Heart left ventricle (tissue), 16 donors: ENCODE measurements around the gene RNASEH2B. TPM values are rescaled to one million over a fixed set of nuclear protein-coding genes. Genes with fewer than 3 reads are reported as not detected.

Source experiments
- ATAC-seq, 4 donors: fragments of 200-7000 bp; cut with Tn5 transposase; one replicate each; pipeline ENCODE4 v1.9.1; 2020 to 2022; ENCODE audit warnings: moderate library complexity in 4 of 4, mild to moderate bottlenecking in 3 of 4, moderate number of reproducible peaks in 1 of 4
- DNase-seq, 5 donors: peaks; one replicate each; pipeline ENCODE4 v3.0.0-alpha.2; 2020
- H3K27ac ChIP-seq, 12 donors: fragments of 200-600 bp; sonication (generic) in 4 of 12; one replicate each; pipeline versions ENCODE4 v1.5.0 to v1.8.0; 2016 to 2022; ENCODE audit warnings: mild to moderate bottlenecking in 2 of 12
- H3K27me3 ChIP-seq, 9 donors: fragments of 200-600 bp; sonication (generic) in 2 of 9; one replicate each; pipeline versions ENCODE4 v1.5.1 to v1.8.0; 2016 to 2022; ENCODE audit warnings: mild to moderate bottlenecking in 3 of 9
- H3K36me3 ChIP-seq, 9 donors: fragments of 200-600 bp; sonication (generic) in 2 of 9; one replicate each; pipeline versions ENCODE4 v1.5.0 to v1.8.0; 2018 to 2022; ENCODE audit warnings: mild to moderate bottlenecking in 2 of 9
- H3K4me1 ChIP-seq, 12 donors: fragments of 200-600 bp; sonication (generic) in 4 of 12; one replicate each; pipeline versions ENCODE4 v1.5.0 to v1.8.0; 2016 to 2022; ENCODE audit warnings: mild to moderate bottlenecking in 3 of 12
- H3K4me3 ChIP-seq, 12 donors: fragments of 200-600 bp; sonication (generic) in 4 of 12; one replicate each; pipeline versions ENCODE4 v1.5.0 to v1.8.0; 2017 to 2022; ENCODE audit warnings: mild to moderate bottlenecking in 9 of 12, moderate library complexity in 4 of 12
- H3K9me3 ChIP-seq, 12 donors: fragments of 200-600 bp; sonication (generic) in 4 of 12; one replicate each; pipeline versions ENCODE4 v1.5.0 to v1.8.0; 2016 to 2022; ENCODE audit warnings: mild to moderate bottlenecking in 1 of 12
- POLR2A ChIP-seq, 2 donors: fragments of 450-650 bp; IDR thresholded peaks; one replicate each; pipeline ENCODE4 v1.6.1; 2017; ENCODE audit warnings: antibody characterized with exemption in 2 of 2, mild to moderate bottlenecking in 2 of 2, moderate library complexity in 2 of 2
- WGBS, 4 donors: extraction: QIAGEN DNeasy Blood & Tissue Kit in 2 of 4; methylation state at CpG; one replicate each; pipeline versions ENCODE4 v1.1.5 to v1.1.7; 2013 to 2018; 5-methylcytosine and 5-hydroxymethylcytosine counted together
- intact Hi-C, 10 donors: fragments of 100-400 bp; cut with DNase I; formaldehyde crosslinking; loops; one replicate each; pipeline versions ENCODE4 v1.11.1 to v1.14.2; 2022
- polyA plus RNA-seq, 2 donors: library from polyadenylated mRNA; stranded (reverse); fragments of 200-250 nt; gene quantifications; one replicate each; pipeline ENCODE4 v1.2.3, GENCODE V29; 2013
- total RNA-seq, 9 donors: library from RNA; depleted of rRNA in 2 of 9; stranded (reverse); fragments of >200 nt in 2 of 9; fragmentation: NEBNext Ultra II Directional in 3 of 9; extraction: Animal tissue kit (Norgen Biotek cat#: 25700) in 3 of 9; gene quantifications; one replicate each; pipeline versions ENCODE4 v1.1.0 to v1.2.4, GENCODE V29; 2016 to 2023
- TF ChIP-seq, protein P1 (sequence below), 12 donors: fragments of 200-600 bp; sonication (generic) in 4 of 12; IDR thresholded peaks; one replicate each; pipeline versions ENCODE4 v1.5.0 to v1.8.0; 2018 to 2022; ENCODE audit warnings: antibody characterized with exemption in 12 of 12, mild to moderate bottlenecking in 5 of 12
- donor health status: ischemic (EF 13 %, LVEDD 7.1; RV severe dilation, severe dysfunction).
- donor health status: healthy with polysubstance abuse.
- donor health status: DM: no; HTN: yes; CAD: no.
- donor health status: DM: no; HTN: no; CAD: no.
- donor health status: ischemic (EF 25% LVEDD 6.9; RV normal size, moderate dysfunction).
- donor health status: ischemic (EF 25% LVEDD 5.7; RV mildly dilated, moderate dysfunction).
- donor health status: healthy.
- donor health status: DM: yes; HTN: yes; CAD: no.
- donor health status: ischemic (EF 35%, LVEDD 5.7; RV mildly dilated, moderate dysfunction).
- donor health status: nonischemic (EF 11% LVEDD 7.7; RV severe dilation, severe dysfunction).
- donor health status: DM: yes; HTN: yes; CAD: no.
- donor health status: PGD.
- donor health status: ischemic (EF 29% LVEDD 5.4; RV normal size, mild dysfunction).
- donor health status: nonischemic (EF 23%, LVEDD 6.1; RV moderate dilation, normal function).

Gene RNASEH2B
- total and polyA plus RNA-seq, 11 donors: 22.7 to 61.9 (median 43.4) TPM

GRCh38 chr13:50911081-50911631, 1.6 kb downstream of the RNASEH2B start:
- H3K9me3 ChIP-seq: no peaks in the 10 kb centered on the region
- H3K27me3 ChIP-seq: no peaks in the 10 kb centered on the region
- H3K4me1 ChIP-seq: peaks cover 0 to 60% (median 36%) of the 10 kb centered on the region in 12 donors
- TF ChIP-seq, protein P1, sequence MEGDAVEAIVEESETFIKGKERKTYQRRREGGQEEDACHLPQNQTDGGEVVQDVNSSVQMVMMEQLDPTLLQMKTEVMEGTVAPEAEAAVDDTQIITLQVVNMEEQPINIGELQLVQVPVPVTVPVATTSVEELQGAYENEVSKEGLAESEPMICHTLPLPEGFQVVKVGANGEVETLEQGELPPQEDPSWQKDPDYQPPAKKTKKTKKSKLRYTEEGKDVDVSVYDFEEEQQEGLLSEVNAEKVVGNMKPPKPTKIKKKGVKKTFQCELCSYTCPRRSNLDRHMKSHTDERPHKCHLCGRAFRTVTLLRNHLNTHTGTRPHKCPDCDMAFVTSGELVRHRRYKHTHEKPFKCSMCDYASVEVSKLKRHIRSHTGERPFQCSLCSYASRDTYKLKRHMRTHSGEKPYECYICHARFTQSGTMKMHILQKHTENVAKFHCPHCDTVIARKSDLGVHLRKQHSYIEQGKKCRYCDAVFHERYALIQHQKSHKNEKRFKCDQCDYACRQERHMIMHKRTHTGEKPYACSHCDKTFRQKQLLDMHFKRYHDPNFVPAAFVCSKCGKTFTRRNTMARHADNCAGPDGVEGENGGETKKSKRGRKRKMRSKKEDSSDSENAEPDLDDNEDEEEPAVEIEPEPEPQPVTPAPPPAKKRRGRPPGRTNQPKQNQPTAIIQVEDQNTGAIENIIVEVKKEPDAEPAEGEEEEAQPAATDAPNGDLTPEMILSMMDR (IDR thresholded peaks at IDR 0.05): no peak
- TF ChIP-seq POLR2A (IDR thresholded peaks at IDR 0.05): no peak
- peak overlapping the region in 10 of 12 donors; percentile 70 to 88 (median 79) for H3K4me3 ChIP-seq
- peak overlapping the region in 10 of 12 donors; percentile 77 to 93 (median 87) for H3K27ac ChIP-seq
- 41 to 50% (median 48%) methylated on average over 3 of the region's 3 CpGs for WGBS, 4 donors
- intact Hi-C loops: loop anchor here in 9 of 10 donors (2.0 to 10.0 kb wide), 21 partner anchors 104 to 1246 kb away; partner anchors contain the start of gene TRIM13 (in 2 of the 9)
- ATAC-seq: no peak
- DNase-seq: no peak
- no peaks in the 10 kb centered on the region for H3K36me3 ChIP-seq

DNA sequence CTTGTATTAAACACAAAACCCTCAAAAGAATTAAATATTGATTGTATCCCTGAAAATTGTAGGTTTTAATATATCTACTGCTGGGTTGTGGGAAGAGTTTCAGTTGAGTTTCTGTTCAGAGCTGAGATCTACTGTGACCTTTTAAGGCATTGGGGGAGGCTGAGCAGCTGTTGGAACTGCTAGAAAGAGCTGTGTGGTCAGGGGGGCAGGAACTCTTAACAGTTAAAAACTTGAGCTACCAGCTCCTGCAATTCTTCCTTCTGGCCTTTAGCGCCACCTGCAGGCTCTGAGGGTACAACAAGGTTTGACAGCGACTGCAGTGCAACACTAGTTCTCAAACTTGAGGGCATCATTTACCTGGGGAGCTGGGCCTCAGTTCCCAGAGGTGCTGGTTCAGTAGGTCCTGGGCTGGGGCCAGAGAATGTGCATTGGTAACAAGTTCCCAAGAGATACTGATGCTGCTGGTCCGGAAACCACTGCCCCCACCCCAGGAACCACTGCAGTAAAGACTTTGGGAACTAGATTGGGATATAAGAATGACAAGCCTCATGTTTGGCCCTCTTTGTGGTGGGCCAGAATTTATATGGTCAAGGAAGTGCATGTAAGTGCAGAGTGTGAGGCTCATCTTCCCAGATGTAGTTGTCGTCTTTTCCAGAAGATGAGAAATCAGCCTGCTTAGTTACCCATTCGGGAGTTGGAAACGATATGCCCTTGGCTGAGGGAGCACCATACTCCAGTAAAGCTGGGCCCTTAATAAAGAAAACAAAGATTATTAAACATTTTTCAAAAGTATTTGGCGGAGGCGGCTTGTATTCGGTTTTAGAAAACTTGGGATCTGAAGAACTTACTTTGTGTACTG, 2.6 kb downstream of the RNASEH2B start:
- Histone ChIP-seq H3K36me3 (no peaks in the 10 kb centered on the region), H3K27ac (peak overlapping the region in 8 of 12 donors; percentile 1 to 93 (median 66)), H3K9me3 (no peaks in the 10 kb centered on the region), H3K4me3 (peak overlapping the region in 1 of 12 donors; percentile 70), H3K4me1 (peaks cover 0 to 70% (median 46%) of the 10 kb centered on the region in 12 donors), H3K27me3 (no peaks in the 10 kb centered on the region)
- ATAC-seq (peak; percentile 45 to 60 (median 52)), DNase-seq (peak; percentile 84 to 90 (median 86))
- no peak for TF ChIP-seq POLR2A (IDR thresholded peaks at IDR 0.05)
- TF ChIP-seq, protein P1 (IDR thresholded peaks at IDR 0.05): peak; percentile 77 to 91 (median 86)
- 51 to 63% (median 57%) methylated on average over 9 of the region's 9 CpGs for WGBS, 4 donors
- intact Hi-C loops: loop anchor here (2.0 to 10.0 kb wide), 21 partner anchors 105 to 1247 kb away; partner anchors contain the start of gene TRIM13 (in 2 of the 10)

GRCh38 chr13:50912851-50913250, 3.3 kb downstream of the RNASEH2B start:
- Histone ChIP-seq H3K9me3 (no peaks in the 10 kb centered on the region), H3K27me3 (no peaks in the 10 kb centered on the region), H3K4me1 (peaks cover 0 to 77% (median 52%) of the 10 kb centered on the region in 12 donors), H3K4me3 (no peak overlapping the region), H3K36me3 (no peaks in the 10 kb centered on the region), H3K27ac (peak overlapping the region in 8 of 12 donors; percentile 1 to 93 (median 22))
- intact Hi-C loops: loop anchor here (2.0 to 10.0 kb wide), 21 partner anchors 106 to 1248 kb away; partner anchors contain the start of gene TRIM13 (in 2 of the 10)
- DNase-seq (no peak), ATAC-seq (no peak)
- TF ChIP-seq POLR2A (IDR thresholded peaks at IDR 0.05): no peak
- TF ChIP-seq, protein P1 (IDR thresholded peaks at IDR 0.05): no peak
- WGBS, 4 donors: 31 to 43% (median 39%) methylated on average over 2 of the region's 2 CpGs
